BLaER1 treated with 17β-estradiol and CSF1 and Interleukin-3, amounts not matched to agents 10 nM and 100 nM (cell line): ENCODE measurements around the gene BCAS3.

ENCODE experiments used
- H3K27ac ChIP-seq, 11 experiments: shearing (Covaris generic); formaldehyde crosslinking; 2 replicates each; pipeline ENCODE4 v1.8.1; 2022
- H3K27me3 ChIP-seq, 11 experiments: shearing (Covaris generic); formaldehyde crosslinking; 2 replicates each; pipeline ENCODE4 v1.8.1; 2022
- H3K36me3 ChIP-seq, 11 experiments: shearing (Covaris generic); formaldehyde crosslinking; 2 replicates each; pipeline ENCODE4 v1.8.1; 2022
- H3K4me1 ChIP-seq, 10 experiments: shearing (Covaris generic); formaldehyde crosslinking; 2 replicates each; pipeline ENCODE4 v1.8.1; 2022
- H3K4me2 ChIP-seq, 11 experiments: shearing (Covaris generic); formaldehyde crosslinking; 2 replicates each; pipeline ENCODE4 v1.8.1; 2022
- H3K4me3 ChIP-seq, 10 experiments: shearing (Covaris generic); formaldehyde crosslinking; 2 replicates each; pipeline ENCODE4 v1.8.1; 2022
- H3K9ac ChIP-seq, 11 experiments: shearing (Covaris generic); formaldehyde crosslinking; 2 replicates each; pipeline ENCODE4 v1.8.1; 2022
- H3K9me3 ChIP-seq, 11 experiments: shearing (Covaris generic); formaldehyde crosslinking; replicated peaks in 1 of 11; 2 replicates each; pipeline ENCODE4 v1.8.1; 2022
- H4K20me1 ChIP-seq, 11 experiments: shearing (Covaris generic); formaldehyde crosslinking; 2 replicates each; pipeline ENCODE4 v1.8.1; 2022
- Cebpa-rat ChIP-seq, 11 experiments: shearing (Covaris generic); IDR thresholded peaks; 2 replicates each; pipeline ENCODE4 v1.8.1; 2022

BCAS3 gene

GRCh38 chr17:61413661-61414126 is 736.0 kb downstream of the BCAS3 start:
- peaks cover 10 to 52% (median 39%) of the 10 kb centered on the region in 10 experiments for H3K4me1 ChIP-seq
- H3K9ac ChIP-seq = no peak overlapping the region
- no peak overlapping the region for H3K4me3 ChIP-seq
- peaks cover 0 to 5% (median 0%) of the 10 kb centered on the region in 11 experiments; a peak in 2 of 22 replicates for H3K9me3 ChIP-seq
- no peak overlapping the region for H3K27ac ChIP-seq
- TF ChIP-seq Cebpa-rat (IDR thresholded peaks at IDR 0.05) = no peak
- peaks cover 0 to 29% (median 12%) of the 10 kb centered on the region in 11 experiments; a peak in 16 of 22 replicates for H4K20me1 ChIP-seq
- H3K4me2 ChIP-seq = no peak overlapping the region
- H3K36me3 ChIP-seq = no peaks in the 10 kb centered on the region
- H3K27me3 ChIP-seq = peaks cover 46 to 66% (median 54%) of the 10 kb centered on the region in 11 experiments

- Histone ChIP-seq H3K4me1 (peaks cover 10 to 49% (median 39%) of the 10 kb centered on the region in 10 experiments), H3K27ac (no peak overlapping the region), H3K9me3 (peaks cover 0 to 5% (median 0%) of the 10 kb centered on the region in 11 experiments; a peak in 2 of 22 replicates), H3K27me3 (peaks cover 39 to 59% (median 47%) of the 10 kb centered on the region in 11 experiments), H3K9ac (no peak overlapping the region), H4K20me1 (peaks cover 0 to 25% (median 9%) of the 10 kb centered on the region in 11 experiments; a peak in 15 of 22 replicates), H3K36me3 (no peaks in the 10 kb centered on the region), H3K4me3 (no peak overlapping the region), H3K4me2 (no peak overlapping the region)
- no peak for TF ChIP-seq Cebpa-rat (IDR thresholded peaks at IDR 0.05)
These were observed 736.7 kb downstream of the BCAS3 start for GRCh38 chr17:61414141-61414935.

DNA sequence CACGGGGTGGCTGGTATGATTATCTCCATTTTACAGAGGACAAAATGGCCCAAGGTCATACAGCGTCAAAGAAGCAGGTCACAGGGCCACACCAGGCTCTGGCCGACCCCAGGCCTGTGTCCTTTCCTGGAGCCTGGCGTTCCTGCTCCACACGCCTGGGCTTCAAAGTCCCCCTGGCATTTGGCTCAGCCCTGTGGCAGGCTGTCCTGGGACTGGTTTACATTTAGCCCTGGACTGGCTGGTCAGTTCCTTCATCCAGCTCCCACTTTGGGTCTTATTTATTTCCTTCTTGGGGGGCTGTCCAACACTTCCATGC is 737.2 kb downstream of the BCAS3 start:
- Histone ChIP-seq H3K27me3 (peaks cover 34 to 54% (median 42%) of the 10 kb centered on the region in 11 experiments), H3K9ac (no peak overlapping the region), H3K4me2 (no peak overlapping the region), H4K20me1 (peaks cover 0 to 24% (median 8%) of the 10 kb centered on the region in 11 experiments; a peak in 15 of 22 replicates), H3K36me3 (no peaks in the 10 kb centered on the region), H3K4me1 (peaks cover 8 to 48% (median 38%) of the 10 kb centered on the region in 10 experiments), H3K27ac (no peak overlapping the region), H3K4me3 (no peak overlapping the region), H3K9me3 (peaks cover 0 to 5% (median 0%) of the 10 kb centered on the region in 11 experiments; a peak in 2 of 22 replicates)
- TF ChIP-seq Cebpa-rat (IDR thresholded peaks at IDR 0.05) = no peak

- Histone ChIP-seq H3K4me2 (peak overlapping the region in 9 of 11 experiments; percentile 3 to 71 (median 55); a peak in 16 of 22 replicates), H3K4me1 (peaks cover 1 to 42% (median 31%) of the 10 kb centered on the region in 10 experiments; a peak in 19 of 20 replicates), H3K9me3 (peaks cover 0 to 5% (median 0%) of the 10 kb centered on the region in 11 experiments; a peak in 2 of 22 replicates), H4K20me1 (peaks cover 0 to 17% (median 1%) of the 10 kb centered on the region in 11 experiments; a peak in 13 of 22 replicates), H3K27ac (no peak overlapping the region), H3K4me3 (no peak overlapping the region), H3K9ac (0 out of 22 replicates have a peak overlapping the region, but pooled peaks of 1 of the 11 experiments have one; percentile 3), H3K36me3 (no peaks in the 10 kb centered on the region), H3K27me3 (peaks cover 27 to 47% (median 35%) of the 10 kb centered on the region in 11 experiments)
- no peak for TF ChIP-seq Cebpa-rat (IDR thresholded peaks at IDR 0.05)
These were observed 737.9 kb downstream of the BCAS3 start for GRCh38 chr17:61415374-61416210.

GRCh38 chr17:61416211-61416539 is 738.5 kb downstream of the BCAS3 start:
- peaks cover 0 to 39% (median 28%) of the 10 kb centered on the region in 10 experiments; a peak in 19 of 20 replicates for H3K4me1 ChIP-seq
- H3K9me3 ChIP-seq = peaks cover 0 to 5% (median 0%) of the 10 kb centered on the region in 11 experiments; a peak in 1 of 22 replicates
- 0 out of 22 replicates have a peak overlapping the region, but pooled peaks of 1 of the 11 experiments have one; percentile 3 for H3K9ac ChIP-seq
- H3K36me3 ChIP-seq = no peaks in the 10 kb centered on the region
- H4K20me1 ChIP-seq = peaks cover 0 to 16% (median 0%) of the 10 kb centered on the region in 11 experiments; a peak in 3 of 22 replicates
- no peak for TF ChIP-seq Cebpa-rat (IDR thresholded peaks at IDR 0.05)
- H3K27ac ChIP-seq = no peak overlapping the region
- no peak overlapping the region for H3K4me3 ChIP-seq
- peak overlapping the region in 9 of 11 experiments; percentile 3 to 71 (median 55); a peak in 17 of 22 replicates for H3K4me2 ChIP-seq
- peaks cover 21 to 41% (median 29%) of the 10 kb centered on the region in 11 experiments for H3K27me3 ChIP-seq

DNA sequence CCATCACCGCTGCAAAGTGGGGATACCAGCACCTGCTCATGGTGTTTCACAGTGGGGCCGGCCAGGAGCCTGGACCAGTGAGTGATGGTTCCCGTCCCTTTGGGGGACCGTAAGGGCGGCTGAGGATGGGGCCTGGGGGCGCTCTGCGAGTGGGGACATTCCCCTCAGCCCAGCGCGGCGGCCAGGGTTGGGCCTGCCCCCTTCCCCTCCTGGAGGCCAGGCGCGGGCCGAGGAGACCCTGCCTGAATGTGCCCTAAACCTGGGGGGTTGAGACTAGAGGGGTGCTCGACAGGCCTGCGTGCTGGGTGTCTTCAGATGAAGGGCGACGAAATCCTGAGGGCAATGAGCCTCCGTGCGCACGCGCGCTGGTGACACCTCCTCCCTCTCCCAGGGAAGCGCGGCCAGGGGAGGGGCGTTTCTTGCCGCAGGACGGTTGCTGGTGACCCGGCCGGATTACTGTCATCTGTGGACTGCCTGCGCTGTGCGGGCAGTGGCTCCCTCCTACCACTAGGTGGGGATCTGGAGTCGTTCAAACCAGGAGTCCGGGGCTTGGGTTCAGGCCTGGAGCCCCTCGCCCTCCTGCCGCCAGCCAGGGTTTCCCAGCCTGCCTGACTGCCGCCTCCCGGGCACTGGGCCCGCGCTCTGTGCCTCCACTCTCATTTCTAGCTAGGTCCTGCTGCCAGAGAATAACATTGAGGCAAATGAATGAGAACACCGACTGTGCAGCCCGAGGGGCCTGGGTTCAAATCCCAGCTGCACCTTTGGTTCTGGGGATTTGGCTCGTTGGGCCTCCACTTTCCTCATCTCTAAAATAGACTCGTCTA is 739.1 kb downstream of the BCAS3 start:
- TF ChIP-seq Cebpa-rat (IDR thresholded peaks at IDR 0.05) = no peak
- no peaks in the 10 kb centered on the region for H3K36me3 ChIP-seq
- no peak overlapping the region for H3K4me3 ChIP-seq
- peaks cover 0 to 16% (median 0%) of the 10 kb centered on the region in 11 experiments; a peak in 3 of 22 replicates for H4K20me1 ChIP-seq
- 0 out of 22 replicates have a peak, but pooled peaks cover 0 to 5% (median 0%) of the 10 kb centered on the region in 11 experiments for H3K9me3 ChIP-seq
- H3K27me3 ChIP-seq = peaks cover 15 to 35% (median 23%) of the 10 kb centered on the region in 11 experiments
- H3K4me2 ChIP-seq = peak overlapping the region; percentile 3 to 71 (median 42); a peak in 20 of 22 replicates
- H3K4me1 ChIP-seq = peaks cover 0 to 33% (median 22%) of the 10 kb centered on the region in 10 experiments; a peak in 19 of 20 replicates
- H3K27ac ChIP-seq = no peak overlapping the region
- H3K9ac ChIP-seq = no peak overlapping the region

GRCh38 chr17:61418449-61418848 is 740.8 kb downstream of the BCAS3 start:
- H3K4me1 ChIP-seq = peaks cover 0 to 19% (median 13%) of the 10 kb centered on the region in 10 experiments; a peak in 16 of 20 replicates
- H3K27me3 ChIP-seq = peaks cover 2 to 18% (median 6%) of the 10 kb centered on the region in 11 experiments
- H3K9me3 ChIP-seq = 0 out of 22 replicates have a peak, but pooled peaks cover 0 to 5% (median 0%) of the 10 kb centered on the region in 11 experiments
- H4K20me1 ChIP-seq = peaks cover 0 to 16% (median 0%) of the 10 kb centered on the region in 11 experiments; a peak in 3 of 22 replicates
- no peak overlapping the region for H3K9ac ChIP-seq
- TF ChIP-seq Cebpa-rat (IDR thresholded peaks at IDR 0.05) = peak in 1 of 11 experiments; percentile 47; a peak in 1 of 22 replicates
- no peaks in the 10 kb centered on the region for H3K36me3 ChIP-seq
- no peak overlapping the region for H3K4me3 ChIP-seq
- H3K27ac ChIP-seq = no peak overlapping the region
- H3K4me2 ChIP-seq = no peak overlapping the region
